ENCODE results near the gene TXNDC12. TPM values are rescaled to one million over a fixed set of nuclear protein-coding genes. Genes with fewer than 3 reads are reported as not detected.

The TXNDC12 gene
- total RNA-seq, 1 donor from 2014 or later = 55.5 TPM

DNA sequence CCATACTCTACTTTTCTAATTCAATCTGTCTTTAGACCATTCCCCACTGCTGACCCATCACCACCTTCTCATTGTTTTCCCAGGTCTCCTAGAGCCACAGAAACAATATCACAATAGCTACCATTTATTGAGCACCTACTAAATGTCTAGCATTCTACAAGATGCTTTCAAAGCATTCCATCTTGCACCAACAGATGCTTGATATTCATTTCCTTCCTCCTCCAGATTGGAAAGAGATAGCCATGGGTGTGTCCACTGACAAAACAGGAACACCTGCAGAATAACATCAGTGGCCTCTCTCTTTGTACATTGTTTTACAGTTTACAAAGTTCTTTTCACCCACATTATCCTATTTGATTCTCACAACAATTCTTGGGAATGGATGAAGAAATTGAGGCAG lies 66.7 kb downstream of the TXNDC12 start:
- no peak overlapping the region for H3K4me3 ChIP-seq
- H3K4me1 ChIP-seq = no peaks in the 10 kb centered on the region
- TF ChIP-seq, protein P1, sequence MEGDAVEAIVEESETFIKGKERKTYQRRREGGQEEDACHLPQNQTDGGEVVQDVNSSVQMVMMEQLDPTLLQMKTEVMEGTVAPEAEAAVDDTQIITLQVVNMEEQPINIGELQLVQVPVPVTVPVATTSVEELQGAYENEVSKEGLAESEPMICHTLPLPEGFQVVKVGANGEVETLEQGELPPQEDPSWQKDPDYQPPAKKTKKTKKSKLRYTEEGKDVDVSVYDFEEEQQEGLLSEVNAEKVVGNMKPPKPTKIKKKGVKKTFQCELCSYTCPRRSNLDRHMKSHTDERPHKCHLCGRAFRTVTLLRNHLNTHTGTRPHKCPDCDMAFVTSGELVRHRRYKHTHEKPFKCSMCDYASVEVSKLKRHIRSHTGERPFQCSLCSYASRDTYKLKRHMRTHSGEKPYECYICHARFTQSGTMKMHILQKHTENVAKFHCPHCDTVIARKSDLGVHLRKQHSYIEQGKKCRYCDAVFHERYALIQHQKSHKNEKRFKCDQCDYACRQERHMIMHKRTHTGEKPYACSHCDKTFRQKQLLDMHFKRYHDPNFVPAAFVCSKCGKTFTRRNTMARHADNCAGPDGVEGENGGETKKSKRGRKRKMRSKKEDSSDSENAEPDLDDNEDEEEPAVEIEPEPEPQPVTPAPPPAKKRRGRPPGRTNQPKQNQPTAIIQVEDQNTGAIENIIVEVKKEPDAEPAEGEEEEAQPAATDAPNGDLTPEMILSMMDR (IDR thresholded peaks at IDR 0.05) = no peak
- DNase-seq (no peak), ATAC-seq (no peak)
- H3K27me3 ChIP-seq (ENCODE audit: low read depth) = peaks cover 46% of the 10 kb centered on the region
- intact Hi-C loops (cut with DNase I) = no loop called here
- H3K27ac ChIP-seq = no peak overlapping the region
- H3K36me3 ChIP-seq = no peaks in the 10 kb centered on the region
- H3K9me3 ChIP-seq = no peaks in the 10 kb centered on the region

DNA sequence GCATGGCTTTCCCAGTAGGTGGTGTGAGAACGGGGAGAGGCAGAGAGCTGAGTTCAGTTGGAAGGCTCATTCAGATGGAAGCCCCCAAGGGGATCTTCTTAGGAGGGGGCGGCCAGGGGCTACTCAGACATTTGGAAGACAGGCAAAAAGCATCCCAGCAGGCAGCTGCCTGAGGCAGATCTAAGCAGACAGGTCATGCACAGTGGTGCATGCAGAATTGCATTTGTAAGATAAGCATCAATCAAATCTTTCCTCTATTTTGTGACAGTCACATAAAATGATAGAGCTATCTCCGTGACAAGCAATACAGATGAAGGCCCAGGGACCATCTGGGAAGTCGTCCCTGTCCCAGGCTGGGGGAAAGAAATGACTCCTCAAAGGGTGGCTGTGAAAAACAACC lies 68.3 kb downstream of the TXNDC12 start:
- ATAC-seq (no peak), DNase-seq (no peak)
- TF ChIP-seq, protein P1 (IDR thresholded peaks at IDR 0.05) = no peak
- H3K27me3 ChIP-seq (ENCODE audit: low read depth) = peaks cover 31% of the 10 kb centered on the region
- H3K9me3 ChIP-seq = no peaks in the 10 kb centered on the region
- H3K4me1 ChIP-seq = no peaks in the 10 kb centered on the region
- H3K4me3 ChIP-seq = no peak overlapping the region
- intact Hi-C loops (cut with DNase I) = no loop called here
- H3K36me3 ChIP-seq = no peaks in the 10 kb centered on the region
- no peak overlapping the region for H3K27ac ChIP-seq

DNA sequence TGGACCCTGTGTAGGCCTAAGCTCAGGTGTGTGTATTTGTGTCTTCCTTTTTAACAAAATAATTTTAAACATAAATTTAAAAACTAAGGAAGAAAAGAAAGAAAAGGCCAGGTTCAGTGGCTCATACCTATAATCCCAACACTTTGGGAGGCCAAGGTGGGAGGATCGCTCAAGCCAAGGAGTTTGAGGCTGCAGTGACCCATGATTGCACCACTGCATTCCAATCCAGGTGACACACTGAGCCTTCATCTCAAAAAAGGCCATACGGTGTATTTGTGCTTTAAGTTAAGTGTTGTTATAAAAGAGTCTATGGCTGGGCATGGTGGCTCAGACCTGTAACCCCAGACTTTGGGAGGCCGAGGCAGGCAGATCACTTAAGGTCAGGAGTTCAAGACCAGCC lies 72.8 kb downstream of the TXNDC12 start:
- TF ChIP-seq, protein P1 (IDR thresholded peaks at IDR 0.05) = no peak
- DNase-seq (no peak), ATAC-seq (no peak)
- Histone ChIP-seq H3K4me1 (no peaks in the 10 kb centered on the region), H3K27me3 (ENCODE audit: low read depth) (peaks cover 1% of the 10 kb centered on the region), H3K27ac (no peak overlapping the region), H3K36me3 (no peaks in the 10 kb centered on the region), H3K9me3 (no peaks in the 10 kb centered on the region), H3K4me3 (no peak overlapping the region)
- intact Hi-C loops (cut with DNase I) = no loop called here

DNA sequence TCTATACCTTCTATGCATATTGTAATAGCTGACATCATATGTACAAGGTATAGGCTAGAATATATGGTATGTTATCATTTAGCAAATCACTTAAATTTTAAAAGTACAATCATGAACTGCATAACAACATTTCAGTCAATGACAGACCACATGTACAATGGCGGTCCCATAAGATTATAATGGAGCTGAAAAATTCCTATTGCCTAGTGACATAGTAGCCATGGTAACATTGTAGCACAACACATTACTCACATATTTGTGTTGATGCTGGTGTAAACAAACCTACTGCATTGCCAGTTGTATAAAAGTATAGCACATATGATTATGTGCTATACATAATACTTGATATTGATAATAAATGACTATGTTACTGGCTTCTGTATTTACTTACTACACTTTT lies 73.4 kb downstream of the TXNDC12 start:
- Histone ChIP-seq H3K9me3 (no peaks in the 10 kb centered on the region), H3K4me1 (no peaks in the 10 kb centered on the region), H3K36me3 (no peaks in the 10 kb centered on the region), H3K4me3 (no peak overlapping the region), H3K27ac (no peak overlapping the region), H3K27me3 (ENCODE audit: low read depth) (peaks cover 7% of the 10 kb centered on the region)
- intact Hi-C loops (cut with DNase I) = no loop called here
- ATAC-seq (no peak), DNase-seq (no peak)
- TF ChIP-seq, protein P1 (IDR thresholded peaks at IDR 0.05) = no peak

DNA sequence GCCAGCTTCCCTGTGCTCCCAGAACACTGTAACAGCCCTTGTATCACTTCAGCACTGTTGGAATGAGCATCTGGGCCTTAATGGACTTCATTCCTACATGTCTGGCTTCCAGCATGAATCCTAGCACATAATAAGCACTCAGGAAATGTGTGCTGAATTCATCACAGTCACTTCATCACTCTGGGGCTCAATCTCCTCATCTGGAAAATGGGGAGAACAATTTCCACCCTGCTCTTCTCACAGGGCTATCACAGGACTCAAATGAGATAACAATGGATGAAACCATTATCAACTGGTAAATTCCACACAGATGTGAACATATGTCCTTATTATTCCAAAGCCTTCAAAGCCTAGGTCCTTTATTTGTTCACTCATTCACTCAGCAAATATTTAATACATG lies 76.9 kb downstream of the TXNDC12 start:
- Histone ChIP-seq H3K4me1 (no peaks in the 10 kb centered on the region), H3K4me3 (no peak overlapping the region), H3K27me3 (ENCODE audit: low read depth) (peaks cover 8% of the 10 kb centered on the region), H3K9me3 (no peaks in the 10 kb centered on the region), H3K27ac (no peak overlapping the region), H3K36me3 (no peaks in the 10 kb centered on the region)
- TF ChIP-seq, protein P1 (IDR thresholded peaks at IDR 0.05) = no peak
- no peak for ATAC-seq
- no peak for DNase-seq
- intact Hi-C loops (cut with DNase I) = no loop called here
